ENCODE data around the gene KYAT1.

The KYAT1 gene

DNA sequence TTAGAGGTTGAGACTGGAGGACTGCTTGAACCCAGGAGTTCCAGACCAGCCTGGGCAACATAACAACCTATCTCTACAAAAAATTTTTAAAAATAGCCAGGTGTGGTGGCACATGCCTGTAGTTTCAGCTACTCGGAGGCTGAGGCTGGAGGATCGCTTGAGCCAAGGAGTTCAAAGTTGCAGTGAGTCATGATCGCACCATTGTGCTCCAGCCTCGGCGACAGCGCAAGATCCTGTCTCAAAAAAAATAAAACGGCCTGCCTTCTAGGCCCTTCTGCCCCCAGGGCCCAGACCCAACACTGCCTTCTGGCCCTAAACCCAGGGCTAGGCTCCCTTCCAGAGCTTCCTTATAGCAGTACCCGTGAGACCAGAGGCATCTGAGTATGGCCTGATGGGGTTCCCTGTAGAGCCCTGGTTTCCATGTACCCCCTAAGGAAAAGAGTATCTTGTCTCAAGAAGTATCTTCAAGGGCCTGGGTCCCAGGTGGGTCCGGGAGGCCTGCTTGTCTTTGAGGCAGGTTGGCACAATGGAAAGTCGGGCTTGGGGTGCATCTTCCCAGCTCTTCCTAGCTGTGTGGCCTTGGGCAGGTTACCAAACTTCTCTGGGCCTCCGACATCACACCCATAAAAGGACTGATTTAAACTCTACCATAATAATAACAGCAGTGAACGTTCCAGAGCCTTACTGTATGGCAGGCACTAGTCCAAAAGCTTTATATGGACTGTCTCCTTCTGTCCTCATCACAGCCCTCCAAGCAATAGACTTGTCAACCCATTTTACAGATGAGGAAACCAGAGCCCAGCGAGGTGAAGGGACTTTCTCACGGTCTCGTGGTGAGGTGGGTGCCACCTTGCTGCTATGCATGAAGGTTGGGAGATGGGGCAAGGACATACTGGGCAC, 9.8 kb upstream of the KYAT1 start:
- no peak overlapping the region for H3K27ac ChIP-seq
- TF ChIP-seq ZFX (IDR thresholded peaks at IDR 0.05) = no peak
- TF ChIP-seq, protein P1, sequence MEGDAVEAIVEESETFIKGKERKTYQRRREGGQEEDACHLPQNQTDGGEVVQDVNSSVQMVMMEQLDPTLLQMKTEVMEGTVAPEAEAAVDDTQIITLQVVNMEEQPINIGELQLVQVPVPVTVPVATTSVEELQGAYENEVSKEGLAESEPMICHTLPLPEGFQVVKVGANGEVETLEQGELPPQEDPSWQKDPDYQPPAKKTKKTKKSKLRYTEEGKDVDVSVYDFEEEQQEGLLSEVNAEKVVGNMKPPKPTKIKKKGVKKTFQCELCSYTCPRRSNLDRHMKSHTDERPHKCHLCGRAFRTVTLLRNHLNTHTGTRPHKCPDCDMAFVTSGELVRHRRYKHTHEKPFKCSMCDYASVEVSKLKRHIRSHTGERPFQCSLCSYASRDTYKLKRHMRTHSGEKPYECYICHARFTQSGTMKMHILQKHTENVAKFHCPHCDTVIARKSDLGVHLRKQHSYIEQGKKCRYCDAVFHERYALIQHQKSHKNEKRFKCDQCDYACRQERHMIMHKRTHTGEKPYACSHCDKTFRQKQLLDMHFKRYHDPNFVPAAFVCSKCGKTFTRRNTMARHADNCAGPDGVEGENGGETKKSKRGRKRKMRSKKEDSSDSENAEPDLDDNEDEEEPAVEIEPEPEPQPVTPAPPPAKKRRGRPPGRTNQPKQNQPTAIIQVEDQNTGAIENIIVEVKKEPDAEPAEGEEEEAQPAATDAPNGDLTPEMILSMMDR (conservative IDR thresholded peaks at IDR 0.05) = no peak

DNA sequence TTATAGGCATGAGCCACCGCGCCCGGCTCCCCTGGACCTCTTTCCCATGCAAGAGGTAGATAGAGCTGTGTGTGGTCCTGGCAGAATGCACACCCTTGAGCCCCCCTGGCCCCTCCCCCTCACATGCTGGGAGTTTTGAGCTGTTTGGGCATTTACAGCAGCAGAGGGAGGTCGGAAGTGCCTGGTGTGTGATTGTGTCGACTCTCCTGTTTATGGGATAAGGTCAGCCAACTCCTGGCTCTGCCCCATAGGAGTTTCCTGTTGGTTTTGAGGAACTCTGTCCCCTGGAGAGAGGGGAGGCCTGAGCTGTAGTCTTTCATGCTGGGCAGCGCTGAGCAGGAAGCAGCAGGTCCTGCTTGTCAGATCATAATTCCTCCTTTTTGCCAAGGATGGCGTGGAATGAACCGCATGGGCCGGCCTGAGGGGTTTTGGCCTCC, 6.2 kb upstream of the KYAT1 start:
- H3K27ac ChIP-seq = no peak overlapping the region

DNA sequence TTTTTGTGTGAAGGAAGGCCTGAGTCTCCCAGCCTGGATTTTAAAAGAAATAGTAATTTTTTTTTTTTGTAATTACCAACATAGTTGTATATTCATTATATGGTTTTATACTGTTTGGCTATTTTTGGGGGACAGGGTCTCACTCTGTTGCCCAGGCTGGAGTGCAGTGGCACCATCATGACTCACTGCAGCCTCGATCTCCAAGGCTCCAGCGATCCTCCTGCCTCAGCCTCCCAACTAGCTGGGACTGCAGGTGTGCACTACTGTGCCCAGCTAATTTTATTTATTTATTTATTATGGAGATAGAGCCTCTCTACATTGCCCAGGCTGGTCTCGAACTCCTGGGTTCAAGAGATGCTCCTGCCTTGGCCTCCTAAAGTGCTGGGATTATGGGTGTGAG, 5.3 kb upstream of the KYAT1 start:
- no peak for TF ChIP-seq ZFX (IDR thresholded peaks at IDR 0.05)
- TF ChIP-seq, protein P1 (conservative IDR thresholded peaks at IDR 0.05) = no peak
- no peak overlapping the region for H3K27ac ChIP-seq

More for the DNA sequence above, 6.2 kb upstream of the KYAT1 start:
- no peak for TF ChIP-seq ZFX (IDR thresholded peaks at IDR 0.05)
- TF ChIP-seq, protein P1 (conservative IDR thresholded peaks at IDR 0.05) = no peak

DNA sequence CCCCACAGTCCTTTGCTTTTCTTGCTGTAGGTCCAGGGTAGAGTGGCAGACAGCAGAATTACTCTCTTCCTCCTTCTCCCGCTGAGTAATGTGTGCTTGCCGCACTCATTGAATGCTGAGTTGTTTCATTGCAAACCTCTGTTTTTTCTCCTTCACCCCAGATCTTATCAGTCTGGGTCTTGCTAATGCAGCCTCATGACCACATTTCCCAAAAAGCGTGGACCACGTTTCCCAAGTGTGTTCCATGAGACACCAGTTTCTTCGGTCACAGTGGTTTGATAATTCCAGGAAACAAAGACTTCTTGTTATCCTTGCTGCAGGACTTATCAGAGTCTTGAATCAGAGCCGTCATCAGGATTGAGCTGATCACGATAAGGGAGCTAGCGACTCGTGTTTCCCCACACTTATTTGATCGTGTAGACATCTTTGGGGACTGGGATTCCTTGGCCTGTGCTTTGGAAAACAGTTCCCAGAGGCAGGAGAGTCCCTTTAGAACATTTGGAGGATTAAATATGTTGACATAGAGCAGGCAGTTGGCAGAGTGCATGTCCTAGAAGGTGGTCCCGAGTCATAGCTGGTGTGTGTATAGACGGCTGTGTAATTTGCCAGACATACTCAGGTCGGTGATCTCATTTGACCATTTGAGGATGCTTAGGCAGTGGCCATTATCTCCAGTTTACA, 4.6 kb upstream of the KYAT1 start:
- H3K27ac ChIP-seq = no peak overlapping the region

DNA sequence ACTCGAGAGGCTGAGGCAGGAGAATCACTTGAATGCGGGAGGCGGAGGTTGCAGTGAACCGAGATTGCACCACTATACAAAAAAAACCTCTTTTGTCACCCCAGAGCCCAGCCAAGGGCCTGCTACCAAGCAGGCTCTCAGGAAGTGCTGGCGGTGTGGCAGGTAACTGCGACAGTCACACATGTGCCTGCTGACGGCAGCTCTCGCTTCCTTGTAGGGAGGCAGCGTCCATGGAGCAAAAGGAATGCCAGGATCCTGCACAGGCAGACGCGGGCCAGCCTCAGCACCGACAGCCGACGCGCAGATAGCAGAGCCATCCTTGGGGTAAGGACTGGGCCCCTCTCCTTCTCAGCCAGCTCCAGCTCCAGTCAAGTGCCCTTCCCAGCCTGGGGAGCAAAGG, 4.0 kb upstream of the KYAT1 start:
- H3K27ac ChIP-seq = no peak overlapping the region
- TF ChIP-seq, protein P1 (conservative IDR thresholded peaks at IDR 0.05) = no peak
- no peak for TF ChIP-seq ZFX (IDR thresholded peaks at IDR 0.05)

More for the DNA sequence above, 4.6 kb upstream of the KYAT1 start:
- TF ChIP-seq ZFX (IDR thresholded peaks at IDR 0.05) = no peak
- TF ChIP-seq, protein P1 (conservative IDR thresholded peaks at IDR 0.05) = no peak

DNA sequence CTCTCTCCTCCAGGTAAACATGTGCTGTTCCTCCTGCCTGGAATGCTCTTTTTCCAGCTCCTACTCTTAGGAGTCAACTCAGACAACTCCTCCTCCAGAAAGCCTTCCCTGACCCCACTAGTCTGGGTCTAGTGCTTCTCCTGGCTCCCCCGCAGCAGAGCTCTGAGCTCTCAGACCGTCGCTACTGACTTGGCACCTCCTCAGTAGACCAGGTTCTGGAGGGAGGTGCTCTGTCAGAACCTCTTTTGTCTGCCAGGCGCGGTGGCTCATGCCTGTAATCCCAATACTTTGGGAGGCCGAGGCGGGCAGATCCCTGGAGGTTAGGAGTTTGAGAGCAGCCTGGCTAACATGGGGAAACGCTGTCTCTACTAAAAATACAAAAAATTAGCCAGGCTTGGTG, 3.6 kb upstream of the KYAT1 start:
- TF ChIP-seq, protein P1 (conservative IDR thresholded peaks at IDR 0.05) = no peak
- TF ChIP-seq ZFX (IDR thresholded peaks at IDR 0.05) = no peak
- H3K27ac ChIP-seq = no peak overlapping the region

DNA sequence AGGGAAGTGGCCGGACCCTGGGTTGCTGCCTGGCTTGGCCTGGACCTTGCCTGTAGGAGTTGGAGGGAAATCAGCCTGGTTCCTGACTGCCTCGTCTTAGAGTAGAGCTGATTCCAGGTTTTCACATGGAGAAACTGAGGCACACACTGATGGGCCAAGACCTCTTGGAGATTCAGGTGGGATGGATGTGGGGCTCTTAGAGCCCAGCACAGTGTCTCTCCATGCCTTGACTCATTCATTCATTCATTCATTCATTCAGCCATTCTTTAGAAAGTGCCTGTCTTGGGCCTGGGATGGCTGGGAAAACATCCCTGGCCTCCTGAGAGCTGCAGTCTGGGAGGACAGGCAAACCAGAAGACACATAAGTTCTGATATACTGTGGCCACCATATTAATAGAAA, 2.4 kb upstream of the KYAT1 start:
- TF ChIP-seq ZFX (IDR thresholded peaks at IDR 0.05) = no peak
- TF ChIP-seq, protein P1 (conservative IDR thresholded peaks at IDR 0.05) = no peak
- no peak overlapping the region for H3K27ac ChIP-seq

Measured in C4-2B (cell line).